CD4-positive, alpha-beta memory T cell (primary cell): ENCODE data around the gene CHD1. TPM values are rescaled to one million over a fixed set of nuclear protein-coding genes. Genes with fewer than 3 reads are reported as not detected.

Experiments
- CTCF ChIA-PET: fragments of 350-600 bp; sonication (Branson Sonifier 250); formaldehyde crosslinking; loops from one replicate; lab custom pipeline; 2021; ENCODE audit warnings: inconsistent platforms; ENCODE audit not compliant: partially characterized antibody; lab: Charles Lee
- POLR2A ChIA-PET: fragments of 350-600 bp; sonication (Branson Sonifier 250); formaldehyde crosslinking; loops from one replicate; lab custom pipeline; 2021; ENCODE audit not compliant: partially characterized antibody; lab: Charles Lee
- DNase-seq, 5 donors: peaks; one replicate each; pipeline versions ENCODE4 v3.0.0 to v3.0.0-alpha.2; 2020 to 2022; ENCODE audit warnings: mixed read lengths in 1 of 5
- H3K27ac ChIP-seq: one replicate; pipeline ENCODE4 v1.7.0; 2013; ENCODE audit warnings: low read depth, low read length
- H3K27me3 ChIP-seq: 2 replicates; pipeline ENCODE4 v1.7.0; 2013; ENCODE audit warnings: mild to moderate bottlenecking, low read length, moderate library complexity; ENCODE audit not compliant: insufficient read depth
- H3K36me3 ChIP-seq: 2 replicates; pipeline ENCODE4 v1.7.0; 2013; ENCODE audit warnings: mild to moderate bottlenecking, low read length, moderate library complexity; ENCODE audit not compliant: insufficient read depth
- H3K4me1 ChIP-seq: 2 replicates; pipeline ENCODE4 v1.7.0; 2013; ENCODE audit warnings: mild to moderate bottlenecking, low read length, moderate library complexity; ENCODE audit not compliant: insufficient read depth
- H3K4me3 ChIP-seq, 2 donors: one replicate each; pipeline ENCODE4 v1.7.0; 2013; ENCODE audit warnings: low read length in 2 of 2, mild to moderate bottlenecking in 1 of 2
- H3K9me3 ChIP-seq, 2 donors: one replicate each; pipeline ENCODE4 v1.7.0; 2013; ENCODE audit warnings: low read length in 2 of 2, control low read depth in 1 of 2; ENCODE audit not compliant: control insufficient read depth in 1 of 2
- H3K27ac Mint-ChIP-seq, 7 donors: one replicate each; pipeline ENCODE4 v1.8.0; 2020 to 2021; ENCODE audit warnings: mixed read lengths in 7 of 7, mild to moderate bottlenecking in 6 of 7, inconsistent platforms in 3 of 7, moderate library complexity in 3 of 7
- H3K27me3 Mint-ChIP-seq, 2 donors: one replicate each; pipeline ENCODE4 v1.8.0; 2020 to 2021; ENCODE audit warnings: mixed read lengths in 2 of 2
- H3K36me3 Mint-ChIP-seq, 2 donors: one replicate each; pipeline ENCODE4 v1.8.0; 2020 to 2021; ENCODE audit warnings: mixed read lengths in 2 of 2, inconsistent platforms in 1 of 2, mild to moderate bottlenecking in 1 of 2
- H3K4me1 Mint-ChIP-seq, 4 donors: one replicate each; pipeline ENCODE4 v1.8.0; 2020 to 2021; ENCODE audit warnings: mixed read lengths in 4 of 4, mild to moderate bottlenecking in 1 of 4
- H3K4me3 Mint-ChIP-seq, 8 donors: one replicate each; pipeline ENCODE4 v1.8.0; 2020 to 2021; ENCODE audit warnings: mixed read lengths in 8 of 8, mild to moderate bottlenecking in 7 of 8, moderate library complexity in 6 of 8, inconsistent platforms in 3 of 8
- H3K9me3 Mint-ChIP-seq, 8 donors: one replicate each; pipeline ENCODE4 v1.8.0; 2020 to 2021; ENCODE audit warnings: mixed read lengths in 8 of 8, mild to moderate bottlenecking in 5 of 8, inconsistent platforms in 3 of 8, moderate library complexity in 1 of 8
- intact Hi-C: fragments of 100-400 bp; cut with micrococcal nuclease; formaldehyde crosslinking; loops from one replicate; pipeline ENCODE4 v1.15.1; 2023
- polyA plus RNA-seq, 2 donors: library from polyadenylated mRNA; unstranded; fragments of 300-500 nt; fragmentation: Illumina TruSeq; gene quantifications; one replicate each; pipeline ENCODE4 v1.2.3, GENCODE V29; 2021
- total RNA-seq, 2 experiments: library from RNA; stranded (reverse); gene quantifications; one replicate each; pipeline ENCODE4 v1.2.3, GENCODE V29; 2021

CHD1 gene
- total and polyA plus RNA-seq, 4 experiments from 2014 or later: 6.6 to 93.9 (median 53.2) TPM

DNA sequence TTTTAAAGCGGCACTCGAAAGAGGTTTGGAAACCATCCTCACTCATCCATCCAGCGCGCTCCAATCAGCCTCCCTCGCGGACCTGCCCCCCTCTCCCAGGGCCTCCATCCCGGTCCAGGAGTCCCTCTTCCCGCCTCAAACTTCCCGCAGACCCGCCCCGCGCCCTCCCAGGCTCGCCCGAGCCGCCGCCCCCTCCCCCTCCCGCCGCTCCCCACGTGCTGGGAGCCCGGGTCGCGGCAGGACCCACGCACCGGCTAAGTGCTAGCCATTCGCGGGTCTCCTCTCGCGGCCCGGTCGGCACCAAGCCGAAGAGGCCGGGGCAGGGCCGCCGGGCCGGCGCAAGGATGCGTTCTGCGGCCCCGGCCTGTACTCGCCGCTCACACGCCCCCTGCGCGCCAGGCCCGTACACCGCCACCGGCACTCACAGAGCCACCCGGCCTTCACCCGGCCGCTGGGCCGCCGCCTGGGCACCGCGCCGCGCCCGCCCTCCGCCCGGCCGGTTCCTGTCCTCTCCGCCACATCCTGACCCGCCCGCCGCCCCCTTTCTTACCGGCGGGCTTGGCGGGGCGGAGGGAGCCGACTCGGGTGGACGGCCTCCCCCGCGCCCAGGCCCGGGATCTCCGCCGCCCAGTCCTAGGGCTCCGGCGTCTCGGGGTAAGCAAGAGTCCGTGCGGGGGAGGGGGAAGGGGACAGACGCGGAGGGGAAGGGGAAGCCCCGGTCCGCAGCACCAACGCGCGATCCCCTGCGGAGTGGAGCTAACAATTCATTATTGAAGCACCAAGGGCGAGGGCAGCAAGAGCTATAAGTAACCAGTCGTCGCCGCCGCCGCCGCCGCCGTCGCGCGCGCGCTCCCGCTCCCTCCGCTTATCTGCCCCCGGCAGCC lies 576 bp downstream of the CHD1 start:
- Mint-ChIP-seq H3K27me3 (no peaks in the 10 kb centered on the region), H3K27ac (peak overlapping the region; percentile 99 to 100 (median 100)), H3K9me3 (peaks cover 0 to 4% (median 0%) of the 10 kb centered on the region in 8 donors), H3K4me1 (peaks cover 36 to 87% (median 52%) of the 10 kb centered on the region in 4 donors), H3K36me3 (peaks cover 12 to 60% of the 10 kb centered on the region in 2 donors), H3K4me3 (peak overlapping the region; percentile 93 to 99 (median 98))
- peaks cover 72% of the 10 kb centered on the region for H3K4me1 ChIP-seq
- ChIA-PET POLR2A (interaction anchor here (0.6 to 9.4 kb wide), 35 partner anchors 9 to 1995 kb away, joined by 3 to 144 read pairs (median 7); partner anchors contain the start of genes LNPEP, RIOK2 and ST8SIA4), CTCF (interaction anchor here (1.0 to 4.6 kb wide), 4 partner anchors 9 to 132 kb away, joined by 3 to 26 read pairs (median 6); no protein-coding TSS in a partner anchor)
- no peaks in the 10 kb centered on the region for H3K27me3 ChIP-seq
- peaks cover 18% of the 10 kb centered on the region for H3K36me3 ChIP-seq
- intact Hi-C loops: loop anchor here (1.0 to 10.0 kb wide), 4 partner anchors 11 to 1745 kb away; partner anchors contain the start of genes FAM174A and RIOK2
- peak in 2 of 5 donors; percentile 48 to 57 for DNase-seq
- H3K27ac ChIP-seq: peak overlapping the region; percentile 100
- H3K4me3 ChIP-seq: peak overlapping the region; percentile 47 to 84
- H3K9me3 ChIP-seq: no peaks in the 10 kb centered on the region

DNA sequence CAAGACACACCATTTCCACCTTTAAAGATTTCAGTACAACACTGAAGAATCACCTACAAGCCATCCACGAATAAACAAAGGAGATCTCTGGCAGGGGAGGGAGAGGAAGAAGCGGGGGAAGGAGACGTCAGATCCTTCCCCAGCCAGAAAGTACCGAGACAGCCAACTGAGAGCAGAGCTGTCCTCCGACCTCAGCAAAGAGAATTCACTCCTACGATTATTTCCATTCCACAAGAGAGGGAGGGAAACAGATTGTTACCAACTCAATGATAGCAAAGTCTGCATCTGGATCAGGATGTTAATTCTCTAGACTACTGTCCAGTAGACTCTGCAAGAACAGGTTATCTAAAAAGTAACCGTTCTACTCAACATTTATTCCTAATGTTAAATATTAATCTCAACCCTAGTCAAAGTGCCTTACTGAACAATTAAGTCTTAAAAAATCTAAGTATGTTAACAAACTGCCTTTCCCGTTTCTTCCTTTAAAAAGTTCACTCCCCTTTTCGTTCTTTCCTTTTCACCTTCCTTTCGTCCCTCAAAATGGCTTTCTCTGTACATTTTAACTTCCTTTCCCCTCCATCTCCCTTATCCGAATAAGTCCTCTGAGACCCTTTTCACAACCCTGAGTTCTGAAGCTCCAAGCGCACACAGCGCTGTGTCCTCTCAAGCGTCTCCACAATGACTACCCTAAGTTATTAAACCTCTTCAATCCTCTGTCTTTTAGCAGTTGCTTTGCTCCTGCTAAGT lies 1.4 kb downstream of the CHD1 start:
- CTCF ChIA-PET: interaction anchor here (4.6 kb wide), 1 partner anchor 133 kb away, joined by 26 read pairs; no protein-coding TSS in a partner anchor
- peak overlapping the region; percentile 93 to 99 (median 96) for H3K4me3 Mint-ChIP-seq
- H3K4me1 Mint-ChIP-seq: peaks cover 32 to 86% (median 50%) of the 10 kb centered on the region in 4 donors
- H3K36me3 Mint-ChIP-seq: peaks cover 17 to 68% of the 10 kb centered on the region in 2 donors
- Histone ChIP-seq H3K27ac (peak overlapping the region; percentile 100), H3K9me3 (no peaks in the 10 kb centered on the region), H3K27me3 (no peaks in the 10 kb centered on the region), H3K4me1 (peaks cover 71% of the 10 kb centered on the region), H3K36me3 (peaks cover 25% of the 10 kb centered on the region), H3K4me3 (peak overlapping the region; percentile 47 to 84)
- peaks cover 0 to 4% (median 0%) of the 10 kb centered on the region in 8 donors for H3K9me3 Mint-ChIP-seq
- intact Hi-C loops: loop anchor here (1.0 to 10.0 kb wide), 3 partner anchors 10 to 1607 kb away; partner anchors contain the start of gene FAM174A
- peak; percentile 78 to 86 (median 81) for DNase-seq
- POLR2A ChIA-PET: interaction anchor here (0.7 to 9.4 kb wide), 16 partner anchors 9 to 1744 kb away, joined by 3 to 144 read pairs (median 12); partner anchors contain the start of gene RIOK2
- H3K27ac Mint-ChIP-seq: peak overlapping the region; percentile 97 to 100 (median 99)
- H3K27me3 Mint-ChIP-seq: no peaks in the 10 kb centered on the region

DNA sequence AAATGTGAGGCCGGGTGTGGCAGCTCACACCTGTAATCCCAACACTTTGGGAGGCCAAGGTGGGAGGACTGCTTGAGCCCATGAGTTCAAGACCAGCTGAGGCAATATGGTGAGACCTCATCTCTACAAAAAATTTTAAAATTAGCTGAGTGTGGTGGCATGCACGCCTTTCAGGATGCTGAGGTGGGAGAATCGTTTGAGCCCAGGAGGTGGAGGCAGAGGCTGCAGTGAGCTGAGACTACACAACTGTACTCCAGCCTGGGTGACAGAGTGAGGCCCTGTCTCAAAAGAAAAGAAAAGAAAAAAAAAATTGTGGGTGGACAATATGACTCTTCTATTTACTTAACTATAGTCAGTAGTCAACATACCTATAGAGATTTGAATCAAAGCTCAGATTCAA lies 4.8 kb downstream of the CHD1 start:
- Histone ChIP-seq H3K36me3 (peaks cover 42% of the 10 kb centered on the region), H3K9me3 (no peaks in the 10 kb centered on the region), H3K4me1 (peaks cover 80% of the 10 kb centered on the region), H3K27ac (no peak overlapping the region), H3K27me3 (no peaks in the 10 kb centered on the region), H3K4me3 (no peak overlapping the region)
- Mint-ChIP-seq H3K27ac (peak overlapping the region in 4 of 7 donors; percentile 10 to 71 (median 52)), H3K27me3 (no peaks in the 10 kb centered on the region), H3K4me1 (peaks cover 36 to 88% (median 57%) of the 10 kb centered on the region in 4 donors), H3K4me3 (peak overlapping the region in 5 of 8 donors; percentile 8 to 44 (median 27)), H3K36me3 (peaks cover 38 to 77% of the 10 kb centered on the region in 2 donors), H3K9me3 (no peaks in the 10 kb centered on the region)
- ChIA-PET POLR2A (interaction anchor here (0.6 to 9.4 kb wide), 2 partner anchors 13 to 38 kb away, joined by 4 to 130 read pairs; no protein-coding TSS in a partner anchor), CTCF (interaction anchor here (1.0 to 4.6 kb wide), 4 partner anchors 19 to 136 kb away, joined by 3 to 26 read pairs (median 4); no protein-coding TSS in a partner anchor)
- intact Hi-C loops: loop anchor here (10.0 kb wide), 1 partner anchor 1611 kb away; the partner anchor contains the start of gene FAM174A
- no peak for DNase-seq

DNA sequence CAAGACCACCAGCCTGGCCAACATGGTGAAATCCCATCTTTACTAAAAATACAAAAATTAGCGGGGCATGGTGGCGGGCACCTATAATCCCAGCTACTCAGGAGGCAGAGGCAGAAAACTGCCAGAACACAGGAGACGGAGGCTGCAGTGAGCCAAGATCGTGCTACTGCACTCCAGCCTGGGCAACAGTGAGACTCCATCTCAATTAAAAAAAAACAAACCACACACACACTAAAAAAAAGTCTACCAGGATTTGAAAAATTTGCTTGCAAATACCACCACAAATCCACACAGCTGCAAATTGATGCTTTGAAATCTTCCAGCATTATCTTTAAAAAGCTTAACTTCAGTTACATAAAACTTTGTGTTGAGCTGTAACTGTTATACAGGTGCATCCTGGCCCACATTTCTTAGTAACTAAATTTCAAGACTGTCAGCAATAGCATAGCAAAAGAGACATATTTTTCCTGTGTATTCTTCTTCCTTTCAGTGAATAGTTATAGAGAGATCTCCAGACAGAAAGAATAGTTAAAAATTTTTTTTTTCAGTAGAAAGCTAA lies 6.8 kb downstream of the CHD1 start:
- Histone ChIP-seq H3K36me3 (peaks cover 42% of the 10 kb centered on the region), H3K4me1 (peaks cover 92% of the 10 kb centered on the region), H3K9me3 (no peaks in the 10 kb centered on the region), H3K27me3 (no peaks in the 10 kb centered on the region), H3K27ac (no peak overlapping the region), H3K4me3 (no peak overlapping the region)
- ChIA-PET CTCF (interaction anchor here (0.9 to 3.0 kb wide), 5 partner anchors 9 to 139 kb away, joined by 3 to 10 read pairs (median 8); no protein-coding TSS in a partner anchor), POLR2A (interaction anchor here (0.9 to 9.4 kb wide), 3 partner anchors 11 to 110 kb away, joined by 4 to 130 read pairs (median 6); no protein-coding TSS in a partner anchor)
- peaks cover 51 to 78% of the 10 kb centered on the region in 2 donors for H3K36me3 Mint-ChIP-seq
- intact Hi-C loops: loop anchor here (10.0 kb wide), 1 partner anchor 1613 kb away; the partner anchor contains the start of gene FAM174A
- H3K4me1 Mint-ChIP-seq: peaks cover 43 to 93% (median 68%) of the 10 kb centered on the region in 4 donors
- H3K9me3 Mint-ChIP-seq: no peaks in the 10 kb centered on the region
- peak overlapping the region in 7 of 8 donors; percentile 27 to 70 (median 50) for H3K4me3 Mint-ChIP-seq
- DNase-seq: no peak
- H3K27me3 Mint-ChIP-seq: no peaks in the 10 kb centered on the region
- H3K27ac Mint-ChIP-seq: peak overlapping the region in 3 of 7 donors; percentile 2 to 47 (median 3)

DNA sequence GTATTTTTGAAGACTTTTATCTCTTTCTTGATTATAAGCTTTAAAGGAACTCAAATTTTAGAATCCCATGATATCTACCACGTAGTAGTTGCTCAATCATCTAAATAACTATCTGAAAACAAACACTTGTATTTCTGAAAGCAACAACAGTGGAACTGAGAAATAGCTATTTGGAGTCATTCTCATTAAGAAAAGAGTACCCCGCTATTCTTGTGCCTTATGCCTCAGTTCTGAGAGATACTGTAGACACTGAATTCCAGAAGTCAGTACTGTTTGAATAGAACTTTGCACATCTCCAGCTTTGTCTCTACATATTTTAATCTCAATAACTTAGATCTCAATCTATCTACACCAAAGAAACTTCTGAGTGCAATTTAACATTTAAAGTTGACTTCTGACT lies 11.4 kb downstream of the CHD1 start:
- H3K4me3 ChIP-seq: no peak overlapping the region
- H3K4me1 ChIP-seq: peaks cover 84% of the 10 kb centered on the region
- ChIA-PET POLR2A (interaction anchor here (1.4 to 1.5 kb wide), 2 partner anchors 10 to 12 kb away, joined by 3 to 7 read pairs; partner anchors contain the start of gene CHD1), CTCF (interaction anchor here (0.8 to 1.1 kb wide), 2 partner anchors 13 to 144 kb away, joined by 3 to 5 read pairs; no protein-coding TSS in a partner anchor)
- peaks cover 17% of the 10 kb centered on the region for H3K36me3 ChIP-seq
- peaks cover 51 to 72% of the 10 kb centered on the region in 2 donors for H3K36me3 Mint-ChIP-seq
- H3K4me1 Mint-ChIP-seq: peaks cover 52 to 91% (median 74%) of the 10 kb centered on the region in 4 donors
- DNase-seq: no peak
- no peaks in the 10 kb centered on the region for H3K27me3 ChIP-seq
- peak overlapping the region in 4 of 8 donors; percentile 3 to 39 (median 29) for H3K4me3 Mint-ChIP-seq
- no peaks in the 10 kb centered on the region for H3K9me3 ChIP-seq
- peak overlapping the region in 3 of 7 donors; percentile 33 to 75 (median 53) for H3K27ac Mint-ChIP-seq
- no peaks in the 10 kb centered on the region for H3K9me3 Mint-ChIP-seq
- intact Hi-C loops: loop anchor here (1.0 kb wide), 1 partner anchor 10 kb away; no protein-coding TSS in a partner anchor
- no peak overlapping the region for H3K27ac ChIP-seq
- no peaks in the 10 kb centered on the region for H3K27me3 Mint-ChIP-seq

DNA sequence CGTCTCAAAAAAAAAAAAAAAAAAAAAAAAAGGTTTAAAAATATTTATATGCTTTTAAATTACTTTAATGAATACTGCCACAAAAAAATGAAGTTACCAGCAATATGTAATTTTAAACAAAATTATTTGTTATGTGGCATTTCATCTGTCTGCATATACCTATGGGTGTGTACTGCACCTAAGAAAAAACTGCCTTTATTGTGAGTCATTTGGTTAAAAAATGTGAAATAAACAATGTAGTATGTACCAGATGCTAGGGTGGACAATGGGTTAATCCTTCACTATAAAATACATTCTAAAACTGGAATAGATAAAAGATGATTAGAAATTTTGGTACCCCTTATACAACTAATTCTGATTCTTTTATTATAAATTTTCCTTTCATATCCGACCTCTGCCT lies 12.3 kb downstream of the CHD1 start:
- Mint-ChIP-seq H3K36me3 (peaks cover 45 to 69% of the 10 kb centered on the region in 2 donors), H3K27ac (peak overlapping the region in 4 of 7 donors; percentile 25 to 72 (median 54)), H3K4me3 (peak overlapping the region in 3 of 8 donors; percentile 11 to 39 (median 21)), H3K4me1 (peaks cover 48 to 90% (median 73%) of the 10 kb centered on the region in 4 donors), H3K9me3 (no peaks in the 10 kb centered on the region), H3K27me3 (no peaks in the 10 kb centered on the region)
- Histone ChIP-seq H3K27me3 (no peaks in the 10 kb centered on the region), H3K9me3 (no peaks in the 10 kb centered on the region), H3K27ac (no peak overlapping the region), H3K36me3 (peaks cover 9% of the 10 kb centered on the region), H3K4me1 (peaks cover 81% of the 10 kb centered on the region), H3K4me3 (no peak overlapping the region)
- POLR2A ChIA-PET: interaction anchor here (1.4 to 10.0 kb wide), 3 partner anchors 9 to 13 kb away, joined by 3 to 130 read pairs (median 7); partner anchors contain the start of gene CHD1
- CTCF ChIA-PET: no interaction called here
- no peak for DNase-seq
- intact Hi-C loops: no loop called here
